ENCODE measurements around the gene LAMB2. TPM values are rescaled to one million over a fixed set of nuclear protein-coding genes. Genes with fewer than 3 reads are reported as not detected.

LAMB2 gene
- total RNA-seq, 1 experiment from 2014 or later: 118 TPM

- TF ChIP-seq, protein P1, sequence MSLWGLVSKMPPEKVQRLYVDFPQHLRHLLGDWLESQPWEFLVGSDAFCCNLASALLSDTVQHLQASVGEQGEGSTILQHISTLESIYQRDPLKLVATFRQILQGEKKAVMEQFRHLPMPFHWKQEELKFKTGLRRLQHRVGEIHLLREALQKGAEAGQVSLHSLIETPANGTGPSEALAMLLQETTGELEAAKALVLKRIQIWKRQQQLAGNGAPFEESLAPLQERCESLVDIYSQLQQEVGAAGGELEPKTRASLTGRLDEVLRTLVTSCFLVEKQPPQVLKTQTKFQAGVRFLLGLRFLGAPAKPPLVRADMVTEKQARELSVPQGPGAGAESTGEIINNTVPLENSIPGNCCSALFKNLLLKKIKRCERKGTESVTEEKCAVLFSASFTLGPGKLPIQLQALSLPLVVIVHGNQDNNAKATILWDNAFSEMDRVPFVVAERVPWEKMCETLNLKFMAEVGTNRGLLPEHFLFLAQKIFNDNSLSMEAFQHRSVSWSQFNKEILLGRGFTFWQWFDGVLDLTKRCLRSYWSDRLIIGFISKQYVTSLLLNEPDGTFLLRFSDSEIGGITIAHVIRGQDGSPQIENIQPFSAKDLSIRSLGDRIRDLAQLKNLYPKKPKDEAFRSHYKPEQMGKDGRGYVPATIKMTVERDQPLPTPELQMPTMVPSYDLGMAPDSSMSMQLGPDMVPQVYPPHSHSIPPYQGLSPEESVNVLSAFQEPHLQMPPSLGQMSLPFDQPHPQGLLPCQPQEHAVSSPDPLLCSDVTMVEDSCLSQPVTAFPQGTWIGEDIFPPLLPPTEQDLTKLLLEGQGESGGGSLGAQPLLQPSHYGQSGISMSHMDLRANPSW (CRISPR knock-in tag; conservative IDR thresholded peaks at IDR 0.05; ENCODE audit: low read depth): no peak
- TF ChIP-seq, protein P2, sequence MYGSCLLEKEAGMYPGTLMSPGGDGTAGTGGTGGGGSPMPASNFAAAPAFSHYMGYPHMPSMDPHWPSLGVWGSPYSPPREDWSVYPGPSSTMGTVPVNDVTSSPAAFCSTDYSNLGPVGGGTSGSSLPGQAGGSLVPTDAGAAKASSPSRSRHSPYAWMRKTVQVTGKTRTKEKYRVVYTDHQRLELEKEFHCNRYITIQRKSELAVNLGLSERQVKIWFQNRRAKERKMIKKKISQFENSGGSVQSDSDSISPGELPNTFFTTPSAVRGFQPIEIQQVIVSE (CRISPR knock-in tag; IDR thresholded peaks at IDR 0.05; ENCODE audit: borderline replicate concordance): no peak
- no peak for TF ChIP-seq OVOL2 (CRISPR knock-in tag; IDR thresholded peaks at IDR 0.05; ENCODE audit: borderline replicate concordance)
- no peak for TF ChIP-seq ZNF671 (CRISPR knock-in tag; IDR thresholded peaks at IDR 0.05)
- TF ChIP-seq ZNF396 (CRISPR knock-in tag; IDR thresholded peaks at IDR 0.05; ENCODE audit: borderline replicate concordance): no peak
- TF ChIP-seq ZNF219 (CRISPR knock-in tag; IDR thresholded peaks at IDR 0.05; ENCODE audit: borderline replicate concordance): no peak
- peak; percentile 82 for TF ChIP-seq NR2C2 (CRISPR knock-in tag; IDR thresholded peaks at IDR 0.05)
- no peak for TF ChIP-seq NFATC4 (CRISPR knock-in tag; IDR thresholded peaks at IDR 0.05)
- peak; percentile 36 for TF ChIP-seq CTCF (IDR thresholded peaks at IDR 0.05)
- 0 out of 2 replicates have a peak, but pooled peaks have one; percentile 21 for TF ChIP-seq TP53 (CRISPR knock-in tag; IDR thresholded peaks at IDR 0.05)
Measured at GRCh38 chr3:49158103-49158709, 25.4 kb upstream of the LAMB2 start (continued).

DNA sequence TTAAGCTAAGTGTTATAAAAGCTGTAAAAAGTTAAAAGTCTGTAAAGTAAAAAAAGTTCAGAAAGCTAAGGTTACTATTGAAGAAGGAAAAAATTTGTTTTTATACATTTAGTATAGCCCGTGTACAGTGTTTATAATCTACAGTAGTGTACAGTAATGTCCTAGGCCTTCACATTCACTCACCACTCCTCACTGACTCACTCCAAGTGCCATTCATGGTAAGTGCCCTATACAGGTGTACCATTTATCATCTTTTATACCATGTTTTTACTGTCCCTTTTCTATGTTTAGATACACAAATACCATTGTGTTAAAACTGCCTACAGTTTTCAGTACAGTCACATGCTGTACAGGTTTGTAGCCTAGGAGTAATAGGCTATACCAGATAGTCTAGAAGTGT lies 24.4 kb upstream of the LAMB2 start:
- ChIA-PET CTCF (interaction anchor here (0.7 to 4.5 kb wide), 4 partner anchors 14 to 37 kb away, joined by 3 to 23 read pairs (median 8); partner anchors contain the start of genes KLHDC8B, LAMB2 and USP19), POLR2A (no interaction called here)
- Mint-ChIP-seq H3K4me3 (no peak overlapping the region), H3K36me3 (no peaks in the 10 kb centered on the region), H3K9me3 (no peaks in the 10 kb centered on the region), H3K4me1 (no peaks in the 10 kb centered on the region), H3K27ac (no peak overlapping the region), H3K27me3 (ENCODE audit: low read depth) (peaks cover 26% of the 10 kb centered on the region)
- DNase-seq (ENCODE audit: low spot score): no peak
- ATAC-seq: no peak
- TF ChIP-seq CBFB (CRISPR knock-in tag; IDR thresholded peaks at IDR 0.05; ENCODE audit: low read depth) (no peak), ZNF121 (CRISPR knock-in tag; IDR thresholded peaks at IDR 0.05) (no peak), MXD4 (CRISPR knock-in tag; IDR thresholded peaks at IDR 0.05; ENCODE audit: borderline replicate concordance) (no peak), GRHL2 (CRISPR knock-in tag; IDR thresholded peaks at IDR 0.05; ENCODE audit: insufficient replicate concordance, severe bottlenecking) (no peak), CREB1 (CRISPR knock-in tag; IDR thresholded peaks at IDR 0.05) (no peak), SMAD3 (CRISPR knock-in tag; IDR thresholded peaks at IDR 0.05; ENCODE audit: borderline replicate concordance) (no peak), MLX (CRISPR knock-in tag; IDR thresholded peaks at IDR 0.05) (no peak), OVOL2 (CRISPR knock-in tag; IDR thresholded peaks at IDR 0.05; ENCODE audit: borderline replicate concordance) (no peak), MYBL2 (CRISPR knock-in tag; IDR thresholded peaks at IDR 0.05) (no peak), NR2C2 (CRISPR knock-in tag; IDR thresholded peaks at IDR 0.05) (no peak), ZNF423 (CRISPR knock-in tag; IDR thresholded peaks at IDR 0.05) (no peak)
- TF ChIP-seq, protein P1 (CRISPR knock-in tag; conservative IDR thresholded peaks at IDR 0.05; ENCODE audit: low read depth): no peak
- TF ChIP-seq, protein P3, sequence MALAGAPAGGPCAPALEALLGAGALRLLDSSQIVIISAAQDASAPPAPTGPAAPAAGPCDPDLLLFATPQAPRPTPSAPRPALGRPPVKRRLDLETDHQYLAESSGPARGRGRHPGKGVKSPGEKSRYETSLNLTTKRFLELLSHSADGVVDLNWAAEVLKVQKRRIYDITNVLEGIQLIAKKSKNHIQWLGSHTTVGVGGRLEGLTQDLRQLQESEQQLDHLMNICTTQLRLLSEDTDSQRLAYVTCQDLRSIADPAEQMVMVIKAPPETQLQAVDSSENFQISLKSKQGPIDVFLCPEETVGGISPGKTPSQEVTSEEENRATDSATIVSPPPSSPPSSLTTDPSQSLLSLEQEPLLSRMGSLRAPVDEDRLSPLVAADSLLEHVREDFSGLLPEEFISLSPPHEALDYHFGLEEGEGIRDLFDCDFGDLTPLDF (CRISPR knock-in tag; IDR thresholded peaks at IDR 0.05): no peak
- TF ChIP-seq, protein P4, sequence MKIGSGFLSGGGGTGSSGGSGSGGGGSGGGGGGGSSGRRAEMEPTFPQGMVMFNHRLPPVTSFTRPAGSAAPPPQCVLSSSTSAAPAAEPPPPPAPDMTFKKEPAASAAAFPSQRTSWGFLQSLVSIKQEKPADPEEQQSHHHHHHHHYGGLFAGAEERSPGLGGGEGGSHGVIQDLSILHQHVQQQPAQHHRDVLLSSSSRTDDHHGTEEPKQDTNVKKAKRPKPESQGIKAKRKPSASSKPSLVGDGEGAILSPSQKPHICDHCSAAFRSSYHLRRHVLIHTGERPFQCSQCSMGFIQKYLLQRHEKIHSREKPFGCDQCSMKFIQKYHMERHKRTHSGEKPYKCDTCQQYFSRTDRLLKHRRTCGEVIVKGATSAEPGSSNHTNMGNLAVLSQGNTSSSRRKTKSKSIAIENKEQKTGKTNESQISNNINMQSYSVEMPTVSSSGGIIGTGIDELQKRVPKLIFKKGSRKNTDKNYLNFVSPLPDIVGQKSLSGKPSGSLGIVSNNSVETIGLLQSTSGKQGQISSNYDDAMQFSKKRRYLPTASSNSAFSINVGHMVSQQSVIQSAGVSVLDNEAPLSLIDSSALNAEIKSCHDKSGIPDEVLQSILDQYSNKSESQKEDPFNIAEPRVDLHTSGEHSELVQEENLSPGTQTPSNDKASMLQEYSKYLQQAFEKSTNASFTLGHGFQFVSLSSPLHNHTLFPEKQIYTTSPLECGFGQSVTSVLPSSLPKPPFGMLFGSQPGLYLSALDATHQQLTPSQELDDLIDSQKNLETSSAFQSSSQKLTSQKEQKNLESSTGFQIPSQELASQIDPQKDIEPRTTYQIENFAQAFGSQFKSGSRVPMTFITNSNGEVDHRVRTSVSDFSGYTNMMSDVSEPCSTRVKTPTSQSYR (CRISPR knock-in tag; IDR thresholded peaks at IDR 0.05): no peak
- TF ChIP-seq, protein P5, sequence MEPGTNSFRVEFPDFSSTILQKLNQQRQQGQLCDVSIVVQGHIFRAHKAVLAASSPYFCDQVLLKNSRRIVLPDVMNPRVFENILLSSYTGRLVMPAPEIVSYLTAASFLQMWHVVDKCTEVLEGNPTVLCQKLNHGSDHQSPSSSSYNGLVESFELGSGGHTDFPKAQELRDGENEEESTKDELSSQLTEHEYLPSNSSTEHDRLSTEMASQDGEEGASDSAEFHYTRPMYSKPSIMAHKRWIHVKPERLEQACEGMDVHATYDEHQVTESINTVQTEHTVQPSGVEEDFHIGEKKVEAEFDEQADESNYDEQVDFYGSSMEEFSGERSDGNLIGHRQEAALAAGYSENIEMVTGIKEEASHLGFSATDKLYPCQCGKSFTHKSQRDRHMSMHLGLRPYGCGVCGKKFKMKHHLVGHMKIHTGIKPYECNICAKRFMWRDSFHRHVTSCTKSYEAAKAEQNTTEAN (CRISPR knock-in tag; IDR thresholded peaks at IDR 0.05): no peak
